Left cardiac atrium (tissue), 4 donors: ENCODE results near the gene PRKCE. TPM values are rescaled to one million over a fixed set of nuclear protein-coding genes. Genes with fewer than 3 reads are reported as not detected.

Experiments
- ATAC-seq, 2 donors: fragments of 200-7000 bp; cut with Tn5 transposase; one replicate each; pipeline ENCODE4 v1.9.1; 2020; ENCODE audit warnings: mild to moderate bottlenecking in 2 of 2, moderate library complexity in 2 of 2
- DNase-seq: peaks from one replicate; pipeline ENCODE4 v3.0.0-alpha.2; 2020
- intact Hi-C, 2 donors: fragments of 100-400 bp; cut with DNase I; formaldehyde crosslinking; loops; one replicate each; pipeline versions ENCODE4 v1.14.1 to v1.15.1; 2022 to 2023
- total RNA-seq, 2 donors: library from RNA; stranded (reverse); fragmentation: NEBNext Ultra II Directional; extraction: Animal tissue kit (Norgen Biotek cat#: 25700); gene quantifications; one replicate each; pipeline ENCODE4 v1.2.1, GENCODE V29; 2021
- donor health status: DM: no; HTN: yes; CAD: no.
- donor health status: DM: no; HTN: yes; CAD: no; lungs with severe emphysema.
- donor health status: DM: yes; HTN: yes; CAD: no.
- donor health status: Dilated cardiomyopathy.

Gene PRKCE
- total RNA-seq, 2 donors from 2014 or later, result 17.9 to 24.8 TPM

- DNase-seq, result no peak
- intact Hi-C loops, result no loop called here
- no peak for ATAC-seq
Measured at GRCh38 chr2:45763797-45764196, 112.3 kb downstream of the PRKCE start.

GRCh38 chr2:45765007-45765727 is 113.7 kb downstream of the PRKCE start:
- no peak for DNase-seq
- peak in 1 of 2 donors; percentile 8 for ATAC-seq
- intact Hi-C loops, result no loop called here

GRCh38 chr2:45765728-45766254 is 114.3 kb downstream of the PRKCE start:
- intact Hi-C loops, result no loop called here
- ATAC-seq (peak; percentile 46 to 62), DNase-seq (no peak)

- intact Hi-C loops, result no loop called here
- ATAC-seq (no peak), DNase-seq (no peak)
Measured at GRCh38 chr2:45768208-45768607, 116.7 kb downstream of the PRKCE start.

- ATAC-seq (no peak), DNase-seq (no peak)
- intact Hi-C loops, result no loop called here
Measured at GRCh38 chr2:45769056-45769455, 117.6 kb downstream of the PRKCE start.

- no peak for ATAC-seq
- DNase-seq, result no peak
- intact Hi-C loops, result loop anchor here in 1 of 2 donors (5.0 kb wide), 1 partner anchor 118 kb away; the partner anchor contains the start of gene PRKCE
Measured at GRCh38 chr2:45769854-45770576, 118.5 kb downstream of the PRKCE start.

- intact Hi-C loops, result loop anchor here in 1 of 2 donors (5.0 kb wide), 1 partner anchor 119 kb away; the partner anchor contains the start of gene PRKCE
- no peak for ATAC-seq
- no peak for DNase-seq
Measured at GRCh38 chr2:45770811-45771210, 119.3 kb downstream of the PRKCE start.

GRCh38 chr2:45771261-45771660 is 119.8 kb downstream of the PRKCE start:
- intact Hi-C loops, result loop anchor here in 1 of 2 donors (5.0 kb wide), 1 partner anchor 119 kb away; the partner anchor contains the start of gene PRKCE
- ATAC-seq, result peak; percentile 92 to 94

GRCh38 chr2:45772038-45772437 is 120.6 kb downstream of the PRKCE start:
- no peak for ATAC-seq
- no peak for DNase-seq
- intact Hi-C loops, result loop anchor here in 1 of 2 donors (5.0 kb wide), 1 partner anchor 120 kb away; the partner anchor contains the start of gene PRKCE

More at GRCh38 chr2:45771261-45771660, 119.8 kb downstream of the PRKCE start:
- DNase-seq, result peak; percentile 74

- DNase-seq, result no peak
- no peak for ATAC-seq
- intact Hi-C loops, result loop anchor here in 1 of 2 donors (5.0 kb wide), 1 partner anchor 122 kb away; the partner anchor contains the start of gene PRKCE
Measured at GRCh38 chr2:45773909-45774308, 122.4 kb downstream of the PRKCE start.

- intact Hi-C loops, result loop anchor here (5.0 kb wide), 2 partner anchors 122 to 132 kb away; partner anchors contain the start of gene PRKCE (in 1 of the 2)
- ATAC-seq (no peak), DNase-seq (no peak)
Measured at GRCh38 chr2:45774688-45775244, 123.3 kb downstream of the PRKCE start.

GRCh38 chr2:45776160-45776955 is 124.9 kb downstream of the PRKCE start:
- ATAC-seq (no peak), DNase-seq (no peak)
- intact Hi-C loops, result loop anchor here in 1 of 2 donors (5.0 kb wide), 1 partner anchor 134 kb away; no protein-coding TSS in a partner anchor

- ATAC-seq, result no peak
- no peak for DNase-seq
Measured at GRCh38 chr2:45777996-45778719, 126.7 kb downstream of the PRKCE start.

GRCh38 chr2:45778720-45779171 is 127.3 kb downstream of the PRKCE start:
- ATAC-seq, result peak; percentile 77 to 78
- intact Hi-C loops, result loop anchor here in 1 of 2 donors (5.0 kb wide), 1 partner anchor 136 kb away; no protein-coding TSS in a partner anchor
- peak; percentile 72 for DNase-seq

More at GRCh38 chr2:45777996-45778719, 126.7 kb downstream of the PRKCE start:
- intact Hi-C loops, result loop anchor here in 1 of 2 donors (5.0 kb wide), 1 partner anchor 136 kb away; no protein-coding TSS in a partner anchor

- DNase-seq, result no peak
- ATAC-seq, result no peak
- intact Hi-C loops, result loop anchor here in 1 of 2 donors (5.0 kb wide), 2 partner anchors 134 to 156 kb away; no protein-coding TSS in a partner anchor
Measured at GRCh38 chr2:45780541-45781463, 129.3 kb downstream of the PRKCE start.

- ATAC-seq (no peak), DNase-seq (no peak)
- intact Hi-C loops, result loop anchor here in 1 of 2 donors (5.0 kb wide), 2 partner anchors 134 to 156 kb away; no protein-coding TSS in a partner anchor
Measured at GRCh38 chr2:45781464-45781811, 130.0 kb downstream of the PRKCE start.
